Forelimb muscle (tissue), 1 donor: Measurements from ENCODE around the gene SYNDIG1L. TPM values are rescaled to one million over a fixed set of nuclear protein-coding genes. Genes with fewer than 3 reads are reported as not detected.

ENCODE experiments used
- DNase-seq: peaks from one replicate; pipeline ENCODE4 v3.0.0-alpha.2; 2013; ENCODE audit warnings: low read depth
- polyA plus RNA-seq: library from polyadenylated mRNA; unstranded; fragments of 120-200 nt; gene quantifications from one replicate; pipeline ENCODE4 v1.2.1, GENCODE V29; 2013; ENCODE audit not compliant: insufficient read length

SYNDIG1L gene
- polyA plus RNA-seq, 1 donor = 0.05 TPM

GRCh38 chr14:74429991-74430390 is 4.0 kb upstream of the SYNDIG1L start:
- DNase-seq = no peak

- no peak for DNase-seq
Measured at GRCh38 chr14:74429221-74429691, 3.2 kb upstream of the SYNDIG1L start.

DNA sequence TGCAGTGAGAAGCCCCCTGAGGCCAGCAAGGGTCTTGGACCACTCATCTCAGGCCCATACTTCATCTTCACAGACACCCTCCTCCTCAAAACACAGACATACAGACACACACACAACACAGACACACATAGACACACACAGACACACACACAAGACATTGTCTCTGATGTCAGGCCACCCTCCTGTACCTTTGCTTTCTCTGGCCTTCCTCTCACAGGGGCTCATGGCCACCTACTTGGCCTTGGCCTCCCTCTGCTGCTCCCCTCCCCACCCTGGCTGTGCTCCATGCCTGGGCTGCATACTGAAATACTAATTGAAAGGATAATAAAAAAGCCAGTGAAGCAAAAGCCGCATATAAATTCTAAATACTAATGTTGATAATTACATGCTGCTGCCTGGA is 1.6 kb upstream of the SYNDIG1L start:
- DNase-seq = no peak

GRCh38 chr14:74425525-74426201 is 347 bp downstream of the SYNDIG1L start:
- no peak for DNase-seq

DNA sequence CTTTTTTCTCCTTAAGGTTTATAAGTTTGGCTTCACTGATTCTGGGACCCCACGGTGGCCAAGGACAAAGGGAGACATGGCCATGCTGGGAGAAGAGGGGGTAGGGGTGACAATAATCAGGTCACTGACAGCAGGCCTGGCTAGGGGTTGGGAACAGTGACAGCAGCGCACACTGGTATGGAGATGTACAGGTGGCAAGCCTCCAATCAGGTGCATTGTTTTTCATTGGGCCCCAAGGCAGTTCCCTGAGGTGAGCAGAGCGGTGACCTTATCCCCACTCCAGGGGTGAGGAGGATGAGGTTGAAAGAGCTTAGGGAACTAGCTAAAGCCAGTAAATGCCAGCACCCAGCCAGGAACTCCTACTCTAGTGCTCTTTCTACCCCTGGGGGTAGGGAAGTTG is 1.4 kb downstream of the SYNDIG1L start:
- DNase-seq = no peak

GRCh38 chr14:74423246-74423645 is 2.8 kb downstream of the SYNDIG1L start:
- DNase-seq = no peak

DNA sequence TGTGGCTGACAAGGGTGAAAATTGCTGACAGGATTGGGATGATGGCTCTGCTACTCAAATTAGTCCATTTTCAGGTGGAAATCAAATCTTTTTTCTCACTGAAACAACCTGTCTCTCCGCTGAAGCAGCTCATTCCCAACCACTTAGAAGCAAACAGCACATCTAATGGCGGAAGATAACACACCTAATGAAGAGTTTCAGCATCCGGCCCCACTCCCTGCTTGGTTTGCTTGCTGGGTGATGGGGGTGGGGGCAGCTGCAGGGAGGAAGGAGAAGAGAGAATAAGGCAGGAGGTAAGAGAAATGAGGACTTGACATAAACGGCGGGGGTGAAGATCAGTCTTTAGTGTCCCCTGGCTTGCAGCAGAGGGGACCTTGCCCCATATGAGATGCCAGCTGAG is 4.0 kb downstream of the SYNDIG1L start:
- DNase-seq = no peak

DNA sequence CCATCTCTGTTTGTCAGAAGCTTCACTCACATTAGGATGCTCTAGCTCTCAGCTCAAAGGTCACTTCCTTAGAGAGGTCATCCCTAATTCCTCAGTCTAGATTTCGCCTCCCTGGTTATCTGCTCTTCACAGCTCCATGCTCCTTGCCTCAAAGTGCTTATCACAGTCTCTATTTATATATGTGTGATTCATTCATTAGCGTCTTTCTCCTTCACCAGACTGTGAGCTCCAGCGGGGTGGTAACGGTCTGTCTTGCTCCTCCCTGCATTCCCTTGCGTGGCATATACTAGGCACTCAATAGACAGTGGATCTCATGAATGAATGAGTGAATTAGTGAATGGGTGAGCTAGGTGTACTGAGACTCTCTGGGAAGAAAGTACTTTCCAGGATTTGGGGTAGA is 6.9 kb downstream of the SYNDIG1L start:
- no peak for DNase-seq

DNA sequence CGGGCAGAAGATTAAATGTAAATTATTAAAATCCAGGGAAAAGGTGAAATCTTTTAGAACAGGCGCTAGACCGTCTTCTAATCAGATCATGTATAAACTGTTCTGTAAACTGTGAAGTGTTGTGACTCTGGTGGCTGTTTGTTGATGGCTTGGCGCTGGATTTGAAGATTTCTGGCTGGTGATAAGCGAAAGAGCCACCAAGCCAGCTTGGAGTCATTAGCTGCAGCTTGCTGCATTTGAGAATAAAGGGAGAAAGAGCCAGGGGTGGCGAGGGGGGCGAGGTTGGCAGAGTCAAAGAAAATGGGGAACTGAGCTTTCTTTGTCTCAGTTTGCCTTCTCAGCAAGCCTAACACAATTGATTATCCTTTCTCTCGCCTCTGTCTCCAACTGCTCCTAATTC is 8.0 kb downstream of the SYNDIG1L start:
- DNase-seq = no peak

DNA sequence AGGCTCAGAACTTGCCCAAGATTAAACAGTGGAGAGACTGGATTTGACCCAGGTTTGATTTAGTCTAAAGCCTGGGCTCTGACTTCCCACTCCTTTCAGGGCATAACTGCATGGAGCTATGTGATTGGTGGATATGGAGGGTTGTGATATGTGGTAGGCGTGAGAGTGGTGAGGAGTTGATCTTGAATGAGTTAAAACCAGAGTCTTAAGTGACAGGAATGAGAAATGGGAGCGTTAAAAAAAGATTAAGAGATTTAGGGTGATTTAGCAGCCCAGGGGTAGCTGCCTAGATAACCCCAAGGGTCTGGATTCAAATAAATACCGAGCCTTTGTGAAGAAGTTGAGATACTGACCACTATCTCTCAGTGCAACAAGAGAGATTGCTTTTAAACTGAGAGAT is 8.4 kb downstream of the SYNDIG1L start:
- no peak for DNase-seq

GRCh38 chr14:74417201-74417600 is 8.8 kb downstream of the SYNDIG1L start:
- no peak for DNase-seq

GRCh38 chr14:74415115-74415437 is 10.9 kb downstream of the SYNDIG1L start:
- no peak for DNase-seq

DNA sequence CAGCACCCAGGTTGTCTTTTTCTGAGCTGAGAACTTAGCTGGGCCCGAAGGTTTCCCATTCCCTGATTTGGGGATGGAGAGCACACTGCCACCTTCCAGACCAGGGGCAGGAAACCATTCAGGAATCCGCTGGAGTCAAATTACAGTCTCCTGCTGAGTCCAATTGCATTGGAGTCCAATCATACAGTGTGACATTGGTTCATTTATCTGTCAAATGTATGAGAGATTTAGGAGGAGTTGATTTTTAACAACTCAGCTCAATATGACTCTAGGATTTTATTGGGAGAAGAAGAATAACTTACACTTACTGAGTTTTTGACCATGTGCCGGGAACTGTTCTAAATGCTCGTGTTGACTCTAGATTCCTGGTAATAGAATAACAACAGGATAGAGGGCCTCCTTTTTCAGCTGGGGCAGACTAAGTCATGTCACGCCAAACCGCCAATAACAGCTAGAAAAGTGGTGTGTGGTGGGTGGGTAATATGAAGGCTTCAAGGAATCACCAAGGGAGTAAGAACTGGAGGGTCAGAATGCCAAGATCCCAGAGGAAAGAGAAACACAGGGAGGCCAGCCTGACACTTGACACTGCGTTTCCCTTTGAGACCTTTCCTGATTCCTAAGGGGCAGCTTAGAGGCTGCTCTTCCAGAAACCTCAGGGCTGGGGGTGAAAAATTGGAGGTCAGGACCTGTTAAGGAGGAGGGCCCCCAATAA is 11.5 kb downstream of the SYNDIG1L start:
- no peak for DNase-seq

- DNase-seq = no peak
Measured at GRCh38 chr14:74413627-74414026, 12.4 kb downstream of the SYNDIG1L start.

DNA sequence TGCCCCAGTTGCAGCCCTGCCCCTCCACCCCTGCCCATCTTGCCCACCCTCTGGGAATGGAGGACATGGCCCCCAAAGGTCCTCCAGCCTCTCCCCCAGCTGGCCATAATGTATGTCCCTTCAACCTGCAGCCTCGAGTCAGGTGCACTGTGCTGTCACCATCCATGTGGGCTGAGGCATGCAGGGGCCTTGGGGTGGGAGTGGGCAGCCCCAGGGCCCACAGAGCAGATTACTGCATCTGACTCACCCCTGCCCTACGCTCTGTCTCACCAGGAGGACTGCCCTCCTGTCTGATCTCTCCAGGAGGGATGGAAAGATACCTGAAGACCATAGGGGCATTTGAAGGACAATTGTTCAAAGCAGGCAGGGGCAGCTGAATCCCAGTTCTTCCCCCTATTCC is 13.3 kb downstream of the SYNDIG1L start:
- no peak for DNase-seq

GRCh38 chr14:74411671-74412070 is 14.3 kb downstream of the SYNDIG1L start:
- no peak for DNase-seq

DNA sequence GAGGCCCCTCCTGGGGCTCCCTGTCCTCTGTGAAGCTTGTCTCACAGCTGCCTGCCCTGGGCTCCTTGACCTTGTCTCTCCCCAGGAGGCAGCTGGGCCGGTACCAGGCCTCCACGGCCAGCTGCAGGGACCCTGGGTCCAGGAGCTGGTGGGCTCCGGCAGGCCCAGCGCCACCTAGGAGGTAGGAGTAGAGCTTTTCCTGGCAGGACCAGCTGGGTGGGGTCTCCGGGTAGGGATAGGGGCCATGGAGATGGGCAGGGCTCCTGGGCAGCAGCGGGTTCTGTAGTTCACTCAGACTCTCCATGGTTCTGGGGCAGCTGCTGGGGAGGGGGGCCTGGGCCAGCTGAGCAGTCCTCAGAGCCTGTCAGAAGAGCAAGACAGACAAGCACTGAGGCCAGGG is 16.6 kb downstream of the SYNDIG1L start:
- no peak for DNase-seq

- no peak for DNase-seq
Measured at GRCh38 chr14:74408870-74409269, 17.1 kb downstream of the SYNDIG1L start.

GRCh38 chr14:74407801-74408154 is 18.2 kb downstream of the SYNDIG1L start:
- DNase-seq = no peak

DNA sequence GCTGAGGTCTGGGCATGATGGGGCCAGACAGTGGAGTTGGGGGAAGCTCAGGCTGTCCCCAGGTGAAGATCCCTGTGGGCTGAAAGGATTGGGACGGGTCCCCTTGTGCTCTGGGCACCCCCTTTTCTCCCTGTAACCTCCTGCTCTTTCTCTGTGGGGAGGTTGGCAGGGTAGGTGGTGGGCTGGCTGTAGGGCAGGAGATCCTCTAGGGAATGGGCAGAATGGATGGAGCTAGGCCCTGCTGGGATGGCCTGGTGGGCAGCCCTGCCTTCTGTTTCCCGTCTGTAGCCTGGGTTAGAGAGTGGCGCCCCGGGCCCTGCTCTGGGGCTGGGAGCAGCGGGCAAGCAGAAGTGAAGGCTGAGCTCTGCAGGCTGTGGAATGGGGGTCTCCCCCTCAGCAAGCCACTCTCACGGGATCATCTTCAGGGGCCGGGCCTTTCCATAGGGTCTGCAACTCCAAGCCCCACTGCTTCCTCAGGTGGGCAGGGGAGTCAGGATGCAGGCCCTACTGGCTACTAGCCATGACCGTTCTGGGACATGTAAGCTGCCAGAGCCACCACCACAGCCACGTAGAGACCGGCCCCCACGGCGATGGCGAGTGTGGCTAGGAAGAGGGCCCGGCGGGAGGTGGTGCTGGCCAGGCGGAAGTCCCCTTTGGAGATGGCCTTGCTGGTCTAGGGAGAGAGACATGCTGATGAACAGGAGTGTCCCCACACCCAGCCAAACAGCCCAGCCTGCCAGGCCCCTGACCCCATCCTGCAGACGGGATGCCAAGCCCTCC is 18.8 kb downstream of the SYNDIG1L start:
- DNase-seq = no peak

- no peak for DNase-seq
Measured at GRCh38 chr14:74405663-74406062, 20.3 kb downstream of the SYNDIG1L start.

DNA sequence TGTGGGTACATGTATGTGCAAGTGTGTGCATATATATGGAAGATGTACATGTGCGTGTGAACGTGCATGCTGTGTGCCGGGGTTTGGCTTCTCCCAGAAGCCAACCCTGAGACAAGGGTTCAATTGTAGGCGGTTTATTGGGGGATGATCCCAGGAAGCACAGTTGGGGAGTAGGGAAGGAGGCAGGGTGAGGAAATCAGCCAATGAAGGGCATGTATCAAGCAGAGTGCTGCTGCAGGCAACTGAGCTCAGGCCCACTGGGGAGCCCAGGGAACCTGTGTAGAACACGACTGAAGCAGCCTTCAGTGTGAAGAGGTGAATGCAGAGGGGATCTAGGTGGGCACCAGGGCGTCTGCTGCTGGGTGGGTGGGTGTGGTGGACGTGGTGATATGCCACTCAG is 21.6 kb downstream of the SYNDIG1L start:
- no peak for DNase-seq
